ENCODE data around the gene WDR86. TPM values are rescaled to one million over a fixed set of nuclear protein-coding genes. Genes with fewer than 3 reads are reported as not detected.

The WDR86 gene
- polyA plus RNA-seq, 4 donors, result 24.8 to 48.7 (median 25.9) TPM

DNA sequence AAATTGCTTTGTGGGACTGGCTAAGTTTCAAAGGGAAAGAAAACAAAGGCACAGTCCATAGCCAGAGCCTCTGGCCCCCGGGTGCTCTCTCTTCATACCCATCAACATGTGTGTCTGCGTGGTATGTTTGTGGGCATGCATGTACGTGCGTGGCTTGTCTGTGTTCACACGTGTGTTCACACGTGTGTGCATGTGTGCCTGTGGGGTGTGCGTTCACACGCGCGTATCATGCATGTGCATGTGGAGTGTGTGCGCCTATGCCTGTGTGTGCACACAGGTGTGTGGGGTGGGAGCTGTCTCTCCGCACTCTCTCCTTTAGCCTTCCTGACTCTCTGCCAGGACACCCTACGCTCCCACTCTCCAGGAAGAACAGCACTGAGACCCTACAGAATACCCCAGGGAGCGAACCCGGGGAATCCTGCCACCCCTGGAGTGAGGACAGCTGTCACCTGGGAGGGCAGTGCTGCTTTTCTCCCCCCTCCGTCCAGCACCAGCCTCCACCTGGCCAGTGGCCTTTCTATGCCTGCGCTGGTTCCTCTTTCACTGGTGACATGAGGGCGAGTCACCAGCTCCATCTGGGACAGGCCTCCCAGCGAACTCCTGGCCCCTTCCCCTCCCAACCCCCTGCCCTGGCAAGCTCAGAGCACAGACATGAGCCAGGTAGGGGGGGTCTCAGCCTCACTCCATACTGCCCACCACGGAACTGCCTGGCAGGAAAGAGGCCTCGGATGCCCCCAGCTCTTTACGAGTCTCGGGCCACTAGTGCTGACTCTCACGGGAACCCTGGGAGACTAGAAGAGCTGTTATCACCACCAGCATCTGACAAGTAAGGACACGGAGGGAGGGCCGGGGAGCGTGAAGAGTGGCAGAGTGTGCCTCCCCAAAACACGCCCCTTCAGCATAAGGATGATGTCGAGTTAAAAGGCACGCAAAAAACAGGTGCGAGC is 16.5 kb downstream of the WDR86 start:
- DNase-seq (ENCODE audit: low read depth in 4 of 4, low spot score in 3 of 4), result no peak

DNA sequence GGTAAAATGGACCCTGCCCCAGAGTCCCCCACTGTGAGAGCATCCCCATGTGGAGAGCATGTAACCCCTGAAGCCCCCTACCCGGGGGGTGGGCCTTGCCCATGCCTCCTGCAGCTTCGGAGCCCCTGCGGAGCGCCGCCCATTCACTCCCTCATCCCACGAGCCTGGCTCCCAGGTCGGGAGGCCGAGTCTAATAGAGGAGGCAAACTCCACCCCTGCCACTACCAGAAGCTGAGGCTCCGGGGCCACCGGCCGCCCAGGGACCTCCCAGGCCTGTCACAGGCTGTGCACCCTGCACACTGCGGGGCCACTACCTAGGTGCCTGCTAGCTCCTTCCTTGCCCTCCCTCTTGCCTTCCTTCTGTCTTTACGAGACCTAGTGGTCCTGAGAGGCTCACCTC is 17.4 kb downstream of the WDR86 start:
- no peak for DNase-seq (ENCODE audit: low read depth in 4 of 4, low spot score in 3 of 4)

DNA sequence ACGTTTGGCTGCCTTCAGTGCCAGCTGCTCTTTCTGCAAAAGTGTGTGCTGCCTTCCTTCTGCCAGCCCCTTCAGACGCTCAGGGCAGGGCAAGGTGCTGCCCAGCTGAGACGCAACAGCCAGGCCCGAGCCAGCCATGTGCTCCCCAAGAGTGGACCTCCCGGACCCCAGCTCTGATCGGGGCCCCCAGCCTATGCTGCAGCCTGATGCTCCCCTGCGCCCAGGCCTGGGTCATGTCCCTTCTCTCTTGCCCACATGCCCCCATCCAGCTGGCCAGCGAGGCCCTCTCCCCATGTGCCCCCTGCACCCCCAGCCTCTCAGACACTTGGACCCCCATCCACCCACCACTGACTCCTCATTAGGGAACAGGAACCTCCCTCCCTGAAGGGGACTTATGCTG is 17.8 kb downstream of the WDR86 start:
- DNase-seq (ENCODE audit: low read depth in 4 of 4, low spot score in 3 of 4), result no peak

GRCh38 chr7:151391358-151391730 is 18.5 kb downstream of the WDR86 start:
- DNase-seq (ENCODE audit: low read depth in 4 of 4, low spot score in 3 of 4), result no peak

- no peak for DNase-seq (ENCODE audit: low read depth in 4 of 4, low spot score in 3 of 4)
Observed at GRCh38 chr7:151390598-151391357, 19.1 kb downstream of the WDR86 start.

DNA sequence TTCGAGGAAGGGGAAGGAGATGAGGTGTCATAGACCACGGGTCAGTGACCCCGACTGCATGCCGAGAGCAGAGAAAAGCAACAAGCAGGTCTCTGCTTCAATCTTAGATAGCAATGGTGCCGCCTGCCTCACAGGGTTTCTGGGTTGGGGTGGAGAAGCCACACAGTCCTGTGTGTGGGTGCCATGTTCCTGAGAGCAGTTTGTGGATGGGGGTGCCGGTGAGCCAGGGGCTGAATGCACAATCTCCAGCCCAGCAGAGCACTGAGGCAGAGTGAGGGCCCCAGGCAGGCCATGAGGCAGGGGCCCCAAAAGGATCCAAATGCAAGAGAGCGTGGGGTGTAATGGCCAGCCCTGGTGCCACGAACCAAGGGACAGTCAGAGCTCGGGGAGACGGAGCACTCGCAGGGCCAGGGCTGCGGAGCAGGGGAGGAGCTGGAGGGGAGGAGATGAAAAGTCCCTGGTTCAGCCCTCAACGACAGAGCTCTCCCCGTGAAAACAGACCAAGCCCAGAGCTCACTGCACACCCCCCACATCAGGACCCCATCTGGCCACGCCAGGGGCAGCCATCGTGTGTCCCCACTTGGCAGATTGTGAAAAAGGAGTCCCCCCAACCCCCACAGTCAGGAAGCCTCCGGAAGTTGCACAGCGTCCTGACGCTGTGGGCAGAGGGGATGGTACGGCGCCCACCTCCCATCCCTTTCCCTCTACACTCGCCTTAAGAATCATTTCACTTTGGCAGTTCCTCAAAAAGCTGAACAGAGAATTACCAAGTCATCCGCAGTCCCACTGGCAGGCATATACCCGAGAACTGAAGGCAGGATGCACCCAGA is 19.9 kb downstream of the WDR86 start:
- DNase-seq (ENCODE audit: low read depth in 4 of 4, low spot score in 3 of 4), result no peak

- no peak for DNase-seq (ENCODE audit: low read depth in 4 of 4, low spot score in 3 of 4)
Observed at GRCh38 chr7:151389096-151389767, 20.6 kb downstream of the WDR86 start.

DNA sequence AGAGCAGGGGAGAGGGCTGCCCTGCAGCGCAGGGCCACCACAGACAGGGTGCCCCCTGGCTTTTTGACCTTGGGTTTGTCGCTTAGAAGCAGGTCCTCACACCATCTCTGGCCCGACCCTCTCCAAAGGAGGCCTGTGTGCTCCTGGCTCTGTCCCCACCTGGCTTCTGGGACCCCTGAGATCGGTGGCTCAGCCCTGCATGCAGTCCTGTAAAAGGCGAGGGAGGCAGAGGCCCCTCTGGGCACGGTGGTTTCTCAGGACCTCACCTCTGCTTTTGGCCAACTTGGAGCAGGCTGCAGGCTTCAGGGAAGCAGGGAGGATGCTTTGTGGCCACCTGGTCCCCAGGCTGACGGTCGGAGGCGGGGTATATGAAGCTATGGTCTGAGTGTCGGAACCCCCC is 21.4 kb downstream of the WDR86 start:
- no peak for DNase-seq (ENCODE audit: low read depth in 4 of 4, low spot score in 3 of 4)

DNA sequence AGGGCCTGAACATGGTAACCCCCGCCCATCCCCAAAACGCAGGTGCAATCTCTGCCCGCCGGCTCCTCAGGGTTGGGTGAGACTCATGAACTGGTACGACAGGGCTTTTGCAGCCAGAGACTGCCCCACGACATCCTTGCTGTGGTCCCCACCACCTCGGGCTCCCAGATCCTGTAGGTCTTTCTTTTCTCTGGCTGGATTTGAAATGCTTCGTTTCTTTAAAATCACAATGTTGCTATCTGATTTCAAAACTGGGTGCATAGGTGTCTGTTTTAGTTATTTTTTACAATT is 21.9 kb downstream of the WDR86 start:
- no peak for DNase-seq (ENCODE audit: low read depth in 4 of 4, low spot score in 3 of 4)

GRCh38 chr7:151387161-151388006 is 22.5 kb downstream of the WDR86 start:
- DNase-seq (ENCODE audit: low read depth in 4 of 4, low spot score in 3 of 4), result no peak

DNA sequence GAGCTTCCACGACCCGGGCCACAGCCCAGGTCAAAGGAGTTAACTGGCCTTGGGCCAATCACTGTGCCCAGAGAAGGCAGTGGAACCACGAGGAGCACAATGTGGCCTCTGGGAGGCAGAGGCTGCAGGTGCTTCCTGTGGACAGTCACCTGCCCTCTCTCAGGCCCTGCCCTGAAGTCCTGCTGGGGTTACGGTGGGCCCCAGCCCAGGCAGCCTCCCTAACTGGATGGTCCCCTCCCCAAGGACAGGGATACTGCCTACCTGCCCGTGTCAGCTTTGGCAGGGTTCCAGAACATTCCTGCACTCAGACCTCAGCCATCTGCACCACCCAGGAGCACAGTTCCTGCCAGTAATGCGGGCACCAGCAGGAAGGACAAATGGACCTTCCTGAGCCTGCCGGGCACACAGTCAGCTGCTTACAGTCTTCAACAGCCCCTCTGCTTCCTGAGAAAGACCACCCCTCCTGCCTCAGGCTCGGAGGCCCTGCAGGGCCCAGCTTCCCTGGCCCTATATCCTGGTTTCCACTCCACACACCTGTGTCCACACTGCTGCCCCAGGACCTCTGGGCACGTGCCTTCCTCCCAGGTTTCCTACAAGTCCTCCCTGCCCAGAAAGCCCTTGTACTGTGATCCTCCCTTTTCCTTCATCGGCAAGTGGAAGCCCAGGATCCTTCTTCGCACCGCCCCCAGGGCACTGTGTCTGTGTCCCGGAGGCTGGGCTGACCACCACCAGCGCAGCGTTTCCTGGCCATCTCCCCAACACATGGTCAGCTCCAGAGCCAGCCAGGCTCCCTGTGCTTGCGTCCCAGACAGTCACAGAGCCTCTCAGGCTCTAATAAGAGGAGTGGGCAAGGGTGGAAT is 23.3 kb downstream of the WDR86 start:
- DNase-seq (ENCODE audit: low read depth in 4 of 4, low spot score in 3 of 4), result no peak

GRCh38 chr7:151385626-151386300 is 24.1 kb downstream of the WDR86 start:
- DNase-seq (ENCODE audit: low read depth in 4 of 4, low spot score in 3 of 4), result no peak

- no peak for DNase-seq (ENCODE audit: low read depth in 4 of 4, low spot score in 3 of 4)
Observed at GRCh38 chr7:151384776-151385625, 24.8 kb downstream of the WDR86 start.

GRCh38 chr7:151384352-151384697 is 25.5 kb downstream of the WDR86 start:
- DNase-seq (ENCODE audit: low read depth in 4 of 4, low spot score in 3 of 4), result no peak

- no peak for DNase-seq (ENCODE audit: low read depth in 4 of 4, low spot score in 3 of 4)
Observed at GRCh38 chr7:151383638-151384351, 26.0 kb downstream of the WDR86 start.

DNA sequence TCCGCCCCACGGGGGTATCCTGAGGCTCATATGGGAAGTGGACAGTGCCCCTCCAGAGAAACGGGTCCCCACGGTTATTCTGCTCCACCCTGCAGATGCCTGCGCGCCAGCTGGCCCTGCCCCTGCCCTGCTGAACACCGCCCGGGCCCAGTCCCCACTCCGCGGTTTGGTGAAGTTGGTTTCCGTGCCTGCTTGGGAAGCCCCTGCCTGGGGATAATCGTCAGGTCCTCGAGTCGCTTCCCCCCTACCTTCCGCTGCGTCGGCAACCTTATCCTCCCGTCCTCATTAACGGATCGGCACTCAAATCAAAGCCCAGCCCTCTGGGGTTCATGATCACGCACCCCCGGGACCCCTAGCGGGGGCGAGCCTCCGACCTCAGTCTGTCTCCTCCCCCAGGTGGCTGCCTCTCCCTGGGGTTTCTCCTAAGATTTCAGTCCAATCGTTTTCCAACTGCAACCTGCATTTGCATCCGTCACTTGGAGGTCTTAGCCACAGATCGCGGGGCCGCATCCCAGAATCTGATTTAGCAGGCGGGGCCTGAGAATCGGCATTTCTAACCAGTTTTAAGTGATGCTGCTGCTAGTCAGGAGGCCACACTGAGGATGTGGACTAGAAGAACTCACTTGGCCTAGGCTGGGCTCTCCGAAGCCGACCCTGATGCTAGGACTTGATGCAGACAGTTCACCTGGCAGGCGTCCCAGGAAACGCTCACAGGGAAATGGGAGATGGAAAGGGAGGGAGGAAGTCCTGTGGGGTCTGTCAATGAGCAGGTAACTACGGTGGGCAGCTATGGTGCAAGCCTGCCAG is 27.6 kb downstream of the WDR86 start:
- DNase-seq (ENCODE audit: low read depth in 4 of 4, low spot score in 3 of 4), result no peak
